Measurements from ENCODE around the gene DNAJC8.

The DNAJC8 gene

GRCh38 chr1:28232558-28233263, at the start of gene DNAJC8:
TSS of gene DNAJC8 (minus strand) at chr1:28233029. CDS start at chr1:28232998, 31 bp downstream.
- TF ChIP-seq, protein P1, sequence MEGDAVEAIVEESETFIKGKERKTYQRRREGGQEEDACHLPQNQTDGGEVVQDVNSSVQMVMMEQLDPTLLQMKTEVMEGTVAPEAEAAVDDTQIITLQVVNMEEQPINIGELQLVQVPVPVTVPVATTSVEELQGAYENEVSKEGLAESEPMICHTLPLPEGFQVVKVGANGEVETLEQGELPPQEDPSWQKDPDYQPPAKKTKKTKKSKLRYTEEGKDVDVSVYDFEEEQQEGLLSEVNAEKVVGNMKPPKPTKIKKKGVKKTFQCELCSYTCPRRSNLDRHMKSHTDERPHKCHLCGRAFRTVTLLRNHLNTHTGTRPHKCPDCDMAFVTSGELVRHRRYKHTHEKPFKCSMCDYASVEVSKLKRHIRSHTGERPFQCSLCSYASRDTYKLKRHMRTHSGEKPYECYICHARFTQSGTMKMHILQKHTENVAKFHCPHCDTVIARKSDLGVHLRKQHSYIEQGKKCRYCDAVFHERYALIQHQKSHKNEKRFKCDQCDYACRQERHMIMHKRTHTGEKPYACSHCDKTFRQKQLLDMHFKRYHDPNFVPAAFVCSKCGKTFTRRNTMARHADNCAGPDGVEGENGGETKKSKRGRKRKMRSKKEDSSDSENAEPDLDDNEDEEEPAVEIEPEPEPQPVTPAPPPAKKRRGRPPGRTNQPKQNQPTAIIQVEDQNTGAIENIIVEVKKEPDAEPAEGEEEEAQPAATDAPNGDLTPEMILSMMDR (IDR thresholded peaks at IDR 0.05; ENCODE audit: borderline replicate concordance, insufficient read depth, low read depth, low read length) = no peak
- peak within 1 kb of the TSS; percentile 74 for H3K4me3 ChIP-seq (ENCODE audit: low read depth, low read length)

- TF ChIP-seq, protein P1 (IDR thresholded peaks at IDR 0.05; ENCODE audit: borderline replicate concordance, insufficient read depth, low read depth, low read length) = no peak
- H3K4me3 ChIP-seq (ENCODE audit: low read depth, low read length) = no peak overlapping the region
Measured at GRCh38 chr1:28281608-28282425, 49.0 kb upstream of the DNAJC8 start.

GRCh38 chr1:28280977-28281381, 48.1 kb upstream of the DNAJC8 start:
- H3K4me3 ChIP-seq (ENCODE audit: low read depth, low read length) = no peak overlapping the region
- TF ChIP-seq, protein P1 (IDR thresholded peaks at IDR 0.05; ENCODE audit: borderline replicate concordance, insufficient read depth, low read depth, low read length) = no peak

DNA sequence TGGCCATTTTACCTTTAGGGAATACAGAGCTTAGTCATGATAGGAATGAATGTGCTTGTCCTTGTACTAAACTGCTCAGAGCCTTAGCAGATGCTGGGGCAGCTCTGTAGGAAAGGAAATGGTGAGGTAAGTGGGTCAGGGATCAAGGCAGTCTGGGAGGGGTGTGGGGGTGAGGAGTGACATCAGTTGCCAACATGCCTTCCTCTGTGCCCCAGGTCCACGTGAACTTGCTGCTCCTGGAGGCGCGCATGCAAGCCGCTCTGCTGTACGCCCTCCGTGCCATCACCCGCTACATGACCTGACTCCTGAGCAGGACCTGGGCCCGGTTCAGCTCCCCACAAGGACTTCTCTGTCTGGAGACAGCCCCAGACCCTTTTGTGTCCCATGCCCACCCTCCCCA, 47.7 kb upstream of the DNAJC8 start:
- H3K4me3 ChIP-seq (ENCODE audit: low read depth, low read length) = no peak overlapping the region
- TF ChIP-seq, protein P1 (IDR thresholded peaks at IDR 0.05; ENCODE audit: borderline replicate concordance, insufficient read depth, low read depth, low read length) = no peak

DNA sequence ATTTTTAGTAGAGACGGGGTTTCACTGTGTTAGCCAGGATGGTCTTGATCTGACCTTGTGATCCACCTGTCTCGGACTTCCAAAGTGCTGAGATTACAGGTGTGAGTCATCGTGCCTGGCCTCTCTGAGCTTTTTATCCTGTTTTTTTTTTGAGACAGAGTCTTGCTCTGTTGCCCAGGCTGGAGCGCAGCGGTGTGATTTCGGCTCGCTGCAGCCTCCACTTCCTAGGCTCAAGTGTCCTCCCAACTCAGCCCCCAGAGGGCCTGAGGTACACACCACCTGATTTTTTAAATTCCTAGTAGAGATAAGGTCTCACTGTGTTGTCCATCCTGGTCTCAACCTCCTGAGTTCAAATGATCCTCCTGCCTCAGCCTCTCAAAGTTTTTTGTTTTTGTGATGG, 46.9 kb upstream of the DNAJC8 start:
- no peak overlapping the region for H3K4me3 ChIP-seq (ENCODE audit: low read depth, low read length)
- TF ChIP-seq, protein P1 (IDR thresholded peaks at IDR 0.05; ENCODE audit: borderline replicate concordance, insufficient read depth, low read depth, low read length) = no peak

- TF ChIP-seq, protein P1 (IDR thresholded peaks at IDR 0.05; ENCODE audit: borderline replicate concordance, insufficient read depth, low read depth, low read length) = no peak
- H3K4me3 ChIP-seq (ENCODE audit: low read depth, low read length) = no peak overlapping the region
Measured at GRCh38 chr1:28278763-28279162, 45.9 kb upstream of the DNAJC8 start.

All from GM12875 (cell line).